ENCODE measurements around the gene NKX2-1.

The NKX2-1 gene

DNA sequence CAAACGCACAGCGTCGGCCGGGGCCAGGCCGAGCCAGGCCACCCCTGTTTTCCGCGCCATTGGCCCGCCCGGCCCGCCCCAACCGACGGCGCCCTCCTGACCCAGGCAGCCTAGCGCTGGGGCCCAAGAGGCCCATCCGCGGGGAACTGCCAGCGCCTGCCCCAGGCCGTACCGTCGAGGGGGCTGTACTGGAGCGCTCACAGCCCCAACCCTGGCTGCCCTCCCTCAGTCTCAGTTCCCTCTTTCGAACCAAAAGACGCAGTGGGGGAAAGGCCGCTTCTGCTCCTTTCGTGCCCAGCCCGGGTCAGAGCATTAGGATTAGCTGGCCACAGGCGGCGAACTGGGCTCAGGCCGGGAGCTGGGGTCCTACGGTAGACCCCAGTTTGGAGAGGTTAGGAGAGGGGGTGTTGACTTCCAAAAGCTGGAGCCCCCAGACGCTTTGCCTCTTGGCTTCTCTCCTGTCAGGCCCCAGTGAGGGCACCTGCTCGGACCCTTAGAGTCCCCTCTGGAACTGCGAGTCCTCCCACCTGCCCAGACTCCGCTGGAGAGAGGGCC is 1.9 kb downstream of the NKX2-1 start:
- DNase-seq (ENCODE audit: low read depth in 2 of 2) = no peak

DNA sequence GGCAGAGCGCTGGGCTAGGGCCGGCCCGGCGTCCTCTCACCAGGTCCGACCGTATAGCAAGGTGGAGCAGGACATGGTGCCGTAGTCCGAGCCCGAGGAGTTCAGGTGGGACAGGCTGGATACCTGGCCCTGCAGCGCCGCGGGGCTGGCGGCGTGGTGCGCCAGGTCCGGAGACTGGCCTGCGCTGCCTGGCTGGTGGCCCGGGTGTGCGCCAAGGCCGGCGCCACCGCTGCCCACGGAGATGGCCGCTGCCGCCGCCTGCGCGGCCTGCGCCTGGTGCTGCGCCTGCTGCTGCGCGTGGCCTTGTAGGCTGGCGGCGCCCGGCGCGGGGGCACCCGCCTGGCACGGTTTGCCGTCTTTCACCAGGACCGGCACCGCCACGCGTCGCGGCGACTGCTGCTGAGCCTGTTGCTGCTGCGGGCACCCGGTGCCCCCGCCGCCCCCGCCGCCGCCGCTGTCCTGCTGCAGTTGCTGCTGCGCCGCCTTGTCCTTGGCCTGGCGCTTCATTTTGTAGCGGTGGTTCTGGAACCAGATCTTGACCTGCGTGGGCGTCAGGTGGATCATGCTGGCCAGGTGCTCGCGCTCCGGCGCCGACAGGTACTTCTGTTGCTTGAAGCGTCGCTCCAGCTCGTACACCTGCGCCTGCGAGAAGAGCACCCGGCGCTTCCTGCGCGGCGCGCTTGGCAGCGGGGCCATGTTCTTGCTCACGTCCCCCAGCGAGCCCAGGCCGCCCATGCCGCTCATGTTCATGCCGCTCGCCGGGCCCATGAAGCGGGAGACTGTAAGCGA is 2.6 kb downstream of the NKX2-1 start:
- no peak for DNase-seq (ENCODE audit: low read depth in 2 of 2)

GRCh38 chr14:36516719-36517241 is 3.3 kb downstream of the NKX2-1 start:
- DNase-seq (ENCODE audit: low read depth in 2 of 2) = no peak

- DNase-seq (ENCODE audit: low read depth in 2 of 2) = no peak
These were observed 3.9 kb downstream of the NKX2-1 start for GRCh38 chr14:36515896-36516718.

DNA sequence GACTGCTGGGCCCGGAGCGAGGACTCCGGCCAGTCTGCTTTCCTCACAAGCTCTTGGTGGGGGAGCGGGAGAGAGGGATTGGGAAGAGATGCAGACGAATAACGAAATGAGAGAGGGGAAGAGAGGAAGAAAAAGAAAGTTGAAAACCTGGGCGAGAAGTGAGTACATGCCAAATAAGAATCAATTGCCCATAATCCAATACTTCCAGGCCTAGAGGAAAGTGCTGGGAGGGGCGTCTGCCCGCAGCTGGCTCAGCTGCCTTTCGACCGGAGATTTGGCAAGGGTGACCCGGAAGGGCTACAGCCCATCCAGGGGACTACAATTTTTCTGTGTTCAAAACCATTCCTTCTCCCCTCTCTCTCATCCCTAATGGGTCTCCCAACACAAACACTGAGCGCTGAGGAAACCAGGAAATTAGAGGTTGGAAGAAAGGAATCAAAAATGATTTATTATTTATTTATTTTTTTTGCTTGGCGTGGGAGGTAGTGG is 4.9 kb downstream of the NKX2-1 start:
- no peak for DNase-seq (ENCODE audit: low read depth in 2 of 2)

DNA sequence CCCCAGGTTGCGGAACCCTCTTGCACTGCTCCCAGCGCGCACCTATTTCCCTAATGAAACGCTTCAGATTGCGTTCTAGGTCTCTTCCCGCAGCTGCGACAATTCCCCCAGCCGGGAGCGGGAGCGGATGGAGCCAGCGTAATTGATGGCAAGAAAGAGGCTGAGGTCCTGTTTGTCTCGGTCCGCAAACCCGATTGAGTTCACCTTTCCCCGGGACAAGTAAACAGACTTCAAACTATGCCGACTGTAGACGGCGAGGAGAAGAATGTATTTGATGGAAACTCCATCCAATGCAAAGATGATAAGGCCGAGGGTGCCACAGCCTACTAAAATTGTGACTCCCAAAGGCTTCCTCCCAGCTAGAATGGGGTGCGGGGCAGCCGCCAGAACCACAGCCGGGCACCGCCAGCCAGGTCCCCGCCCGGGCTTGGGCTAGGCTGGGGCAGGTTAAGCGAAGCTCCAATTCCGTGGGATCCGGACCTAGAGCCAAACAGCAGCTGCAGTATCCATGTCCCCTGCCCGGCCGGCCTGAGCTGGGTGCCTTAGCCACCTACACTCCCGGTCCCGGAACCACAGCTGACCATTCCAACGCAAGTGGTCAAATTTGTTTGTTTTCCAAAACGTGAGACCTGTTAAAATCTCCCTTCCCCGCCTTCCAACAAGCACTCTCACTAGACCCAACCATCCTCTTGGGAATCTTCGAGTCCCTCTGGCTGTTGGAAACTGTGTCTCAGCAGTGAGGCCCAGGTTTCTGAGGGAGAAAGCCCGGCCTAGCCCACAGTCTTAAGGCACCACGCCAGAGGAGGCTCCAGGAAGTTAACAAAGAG is 5.5 kb downstream of the NKX2-1 start:
- DNase-seq (ENCODE audit: low read depth in 2 of 2) = no peak

DNA sequence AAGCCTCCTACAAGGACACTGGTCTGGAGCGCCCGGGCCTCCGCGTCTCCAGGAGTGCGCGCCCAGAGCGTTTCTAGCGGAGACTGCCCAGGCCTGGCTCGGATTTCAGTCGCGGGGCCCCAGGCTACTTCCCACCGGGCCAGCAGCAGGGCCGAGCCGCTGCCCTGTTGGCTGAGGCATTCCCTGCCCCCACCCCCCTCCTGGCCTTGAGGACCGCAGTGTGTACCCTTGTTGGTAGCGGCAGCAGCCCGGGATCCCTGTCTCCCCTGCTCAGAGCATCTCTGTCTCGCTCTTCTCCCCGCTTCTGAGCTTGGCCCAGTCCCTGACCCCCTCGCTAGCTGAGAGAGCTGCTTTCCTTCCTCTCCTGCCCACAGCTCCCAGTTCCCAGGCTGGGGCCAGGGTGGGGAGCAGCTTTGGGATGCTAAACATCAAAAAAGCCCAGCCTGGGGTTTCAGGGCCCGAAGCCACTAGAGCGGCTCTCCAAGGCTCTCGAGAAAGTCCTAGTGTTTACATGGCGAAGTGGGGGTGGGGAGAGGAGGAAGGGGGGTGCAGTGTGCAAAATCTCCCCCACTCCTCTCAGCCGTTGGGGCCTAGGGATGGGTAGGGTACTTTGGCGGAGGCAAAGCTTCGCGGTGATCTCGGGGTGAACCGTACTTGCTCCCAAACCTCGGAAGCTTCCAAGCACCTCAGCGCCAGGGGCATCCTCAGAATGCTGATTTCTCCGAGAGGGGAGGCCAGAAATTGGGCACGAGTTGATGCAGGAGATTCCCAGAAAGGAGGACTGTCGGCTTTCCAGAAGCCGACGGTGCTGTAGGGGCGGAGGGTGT is 6.4 kb downstream of the NKX2-1 start:
- DNase-seq (ENCODE audit: low read depth in 2 of 2) = no peak

- no peak for DNase-seq (ENCODE audit: low read depth in 2 of 2)
These were observed 7.0 kb downstream of the NKX2-1 start for GRCh38 chr14:36513012-36513420.

GRCh38 chr14:36512585-36513003 is 7.4 kb downstream of the NKX2-1 start:
- no peak for DNase-seq (ENCODE audit: low read depth in 2 of 2)

GRCh38 chr14:36511981-36512584 is 7.9 kb downstream of the NKX2-1 start:
- DNase-seq (ENCODE audit: low read depth in 2 of 2) = no peak

DNA sequence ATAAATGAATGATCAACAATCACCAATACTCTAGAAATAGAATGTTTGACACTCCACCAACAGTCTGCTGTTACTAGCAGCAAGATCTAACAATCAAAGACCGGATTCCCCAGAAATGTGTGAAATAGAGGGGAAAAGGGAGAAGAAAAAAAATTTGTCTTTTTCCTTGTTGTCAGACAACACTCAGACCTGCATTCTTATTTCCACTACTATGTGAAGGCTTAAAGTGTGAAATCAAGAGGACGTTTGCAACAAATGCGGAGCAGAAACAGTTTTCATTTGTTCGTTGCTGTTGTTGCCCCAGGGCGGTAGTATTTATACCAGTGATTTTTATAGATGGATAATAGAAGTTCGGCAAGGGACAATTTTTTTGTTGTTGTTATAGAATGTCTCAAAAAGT is 9.2 kb downstream of the NKX2-1 start:
- no peak for DNase-seq (ENCODE audit: low read depth in 2 of 2)

DNA sequence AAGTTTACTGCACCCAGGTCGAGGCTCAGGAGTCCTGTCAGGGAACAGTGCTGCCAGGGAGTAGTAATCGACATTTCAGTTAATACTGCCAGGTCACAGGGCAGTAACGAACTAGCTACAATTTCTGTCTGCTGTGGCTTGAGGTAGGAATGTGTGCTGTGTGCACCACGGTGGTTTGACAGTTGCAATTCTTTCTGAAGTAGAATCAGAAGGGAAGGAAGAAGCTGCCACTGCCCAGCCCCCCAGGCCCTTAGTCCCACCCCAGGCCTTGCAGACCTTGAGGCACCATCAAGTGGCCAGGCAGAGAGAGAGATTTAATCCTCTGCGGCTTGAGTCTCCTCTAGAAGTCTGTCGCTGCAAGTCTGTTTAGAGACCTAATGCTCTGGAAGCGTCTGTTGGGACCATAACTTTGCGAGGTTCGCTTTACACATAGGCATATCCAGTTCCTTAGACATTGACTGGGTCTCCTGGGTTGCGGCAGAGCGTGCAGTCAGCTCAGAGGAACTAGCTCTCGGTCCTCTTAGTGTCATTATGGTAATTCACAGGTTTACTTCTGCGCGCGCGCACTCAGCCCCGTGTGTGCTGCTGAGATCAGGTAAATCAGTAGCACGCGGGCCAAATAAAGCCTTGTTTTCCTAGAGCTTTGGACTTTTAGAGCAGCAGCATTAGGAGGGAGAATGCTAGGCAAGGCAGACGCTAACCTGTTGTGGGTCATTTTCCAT is 9.8 kb downstream of the NKX2-1 start:
- no peak for DNase-seq (ENCODE audit: low read depth in 2 of 2)

DNA sequence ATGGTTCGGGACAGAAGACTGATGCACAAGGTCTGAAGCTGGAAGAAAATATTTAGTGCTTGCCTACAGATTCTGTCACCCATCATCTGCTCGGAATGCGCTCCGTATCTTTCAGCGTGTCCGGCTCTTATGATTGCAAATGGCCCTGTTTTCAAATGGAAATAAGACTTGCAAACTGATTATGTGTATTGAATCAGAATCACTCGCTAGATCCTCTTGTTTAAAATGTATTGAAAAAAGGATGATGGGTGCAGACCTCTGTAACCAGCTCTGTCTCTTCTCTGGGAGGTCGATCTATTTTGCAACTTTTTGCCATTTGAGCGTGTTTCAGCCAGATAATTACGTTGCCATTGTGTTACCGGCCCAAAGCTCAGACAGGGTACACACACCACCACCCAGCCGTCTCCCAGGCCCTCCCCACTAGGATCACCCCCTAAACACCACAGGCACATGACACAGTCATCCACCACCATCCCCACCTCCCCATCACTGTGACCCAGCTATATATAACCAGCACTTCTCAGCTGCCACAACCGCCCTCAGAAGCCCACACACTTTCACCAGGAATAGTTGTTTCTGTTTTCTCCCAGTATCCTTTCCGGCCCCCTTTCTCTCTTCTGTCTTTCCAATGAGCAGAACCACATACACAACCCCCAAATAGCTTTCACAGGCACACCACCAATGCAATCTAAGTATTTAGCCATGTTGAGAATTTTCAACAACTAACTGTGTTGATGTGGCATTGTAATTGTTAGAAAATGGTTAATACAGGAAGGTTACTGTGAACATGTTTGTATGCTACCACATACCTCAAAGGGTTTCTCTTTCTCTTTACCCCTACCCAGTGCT is 10.7 kb downstream of the NKX2-1 start:
- DNase-seq (ENCODE audit: low read depth in 2 of 2) = no peak

DNA sequence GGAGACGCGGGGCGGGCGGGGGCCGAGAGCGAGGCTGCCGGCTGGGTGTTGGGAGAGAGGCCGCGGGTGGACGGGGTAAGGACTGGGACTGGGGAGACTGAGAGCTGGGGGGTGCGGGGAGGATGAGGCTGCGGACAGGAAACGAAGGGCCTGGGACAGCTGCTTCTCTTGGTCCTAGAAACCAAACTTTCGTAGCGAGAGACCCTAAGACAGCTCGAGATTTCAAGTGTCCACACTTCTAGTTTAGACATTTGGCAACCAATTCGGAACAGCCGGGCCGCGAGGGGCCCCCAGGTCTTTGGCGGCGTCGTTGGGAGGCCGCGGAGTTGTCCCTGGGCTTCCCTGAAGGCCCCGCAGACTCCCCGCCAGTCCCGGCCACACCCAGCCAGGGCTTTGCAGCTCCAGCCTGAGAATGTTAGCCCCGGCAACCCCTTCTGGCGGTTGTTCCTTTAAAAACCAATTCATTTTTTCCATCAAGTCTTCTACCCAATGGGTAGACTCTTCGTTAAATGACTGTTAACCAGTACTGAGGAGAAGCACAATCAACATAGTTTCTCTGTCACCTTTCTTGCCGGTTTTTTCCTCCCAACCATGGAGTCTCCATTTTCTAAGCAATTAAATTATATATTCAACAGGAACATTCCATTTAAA is 11.5 kb downstream of the NKX2-1 start:
- no peak for DNase-seq (ENCODE audit: low read depth in 2 of 2)

- no peak for DNase-seq (ENCODE audit: low read depth in 2 of 2)
These were observed 12.1 kb downstream of the NKX2-1 start for GRCh38 chr14:36507847-36508417.

GRCh38 chr14:36506732-36507614 is 13.1 kb downstream of the NKX2-1 start:
- no peak for DNase-seq (ENCODE audit: low read depth in 2 of 2)
